Keratinocyte (primary cell): ENCODE results near the gene MEGF11. TPM values are rescaled to one million over a fixed set of nuclear protein-coding genes. Genes with fewer than 3 reads are reported as not detected.

ENCODE experiments used
- DNase-seq: peaks from one replicate; pipeline ENCODE4 v3.0.0-alpha.2; 2011; ENCODE audit warnings: low read depth, missing footprints, low spot score
- FAIRE-seq: peaks from 2 replicates; lab custom pipeline; 2011; peaks lifted over from hg19 to GRCh38; lab: Jason Lieb, UNC
- H2AFZ ChIP-seq: 2 replicates; pipeline ENCODE4 v1.6.0; 2012; ENCODE audit warnings: low read length, control low read depth, inconsistent platforms; ENCODE audit not compliant: control insufficient read depth
- H3K27ac ChIP-seq: 2 replicates; pipeline ENCODE4 v1.5.1; 2011; ENCODE audit warnings: low read length; ENCODE audit not compliant: control insufficient read depth, insufficient read depth
- H3K27me3 ChIP-seq: 3 replicates; pipeline ENCODE4 v1.6.0; 2011; ENCODE audit warnings: low read length; ENCODE audit not compliant: control insufficient read depth, insufficient read depth; ENCODE audit errors: extremely low read depth
- H3K36me3 ChIP-seq, 2 experiments: 2 replicates in 1 of 2; 3 replicates in 1 of 2; pipeline ENCODE4 v1.5.1; 2011; ENCODE audit warnings: low read length in 2 of 2, mild to moderate bottlenecking in 1 of 2; ENCODE audit not compliant: control insufficient read depth in 2 of 2, insufficient read depth in 2 of 2; ENCODE audit errors: extremely low read depth in 1 of 2
- H3K4me1 ChIP-seq: 3 replicates; pipeline ENCODE4 v1.5.1; 2011; ENCODE audit warnings: low read length; ENCODE audit not compliant: control insufficient read depth, insufficient read depth; ENCODE audit errors: extremely low read depth
- H3K4me2 ChIP-seq: 3 replicates; pipeline ENCODE4 v1.6.0; 2011; ENCODE audit warnings: low read depth, low read length; ENCODE audit not compliant: control insufficient read depth, insufficient read depth; ENCODE audit errors: extremely low read depth
- H3K4me3 ChIP-seq, 3 experiments: fragments of 200-600 bp in 1 of 3; sonication (generic) in 1 of 3; 2 replicates in 2 of 3; 3 replicates in 1 of 3; pipeline ENCODE4 v1.5.1; 2011 to 2016; ENCODE audit warnings: low read length in 3 of 3, mild to moderate bottlenecking in 3 of 3, control low read depth in 2 of 3, inconsistent platforms in 1 of 3, low read depth in 1 of 3, mixed read lengths in 1 of 3, mixed run types in 1 of 3, moderate library complexity in 1 of 3; ENCODE audit not compliant: control insufficient read depth in 2 of 3, insufficient read depth in 2 of 3; ENCODE audit errors: extremely low read depth in 1 of 3
- H3K79me2 ChIP-seq: 2 replicates; pipeline ENCODE4 v1.6.0; 2012; ENCODE audit warnings: low read length; ENCODE audit not compliant: control insufficient read depth, insufficient read depth
- H3K9ac ChIP-seq: 3 replicates; pipeline ENCODE4 v1.6.0; 2011; ENCODE audit warnings: low read length; ENCODE audit not compliant: control insufficient read depth, insufficient read depth; ENCODE audit errors: extremely low read depth
- H3K9me1 ChIP-seq: 3 replicates; pipeline ENCODE4 v1.6.0; 2011; ENCODE audit warnings: low read length; ENCODE audit not compliant: control insufficient read depth, insufficient read depth; ENCODE audit errors: extremely low read depth
- H3K9me3 ChIP-seq: 2 replicates; pipeline ENCODE4 v1.5.1; 2012; ENCODE audit warnings: low read depth, low read length; ENCODE audit not compliant: control insufficient read depth
- H4K20me1 ChIP-seq: 3 replicates; pipeline ENCODE4 v1.6.0; 2011; ENCODE audit warnings: low read length; ENCODE audit not compliant: control insufficient read depth, insufficient read depth; ENCODE audit errors: extremely low read depth
- EZH2 ChIP-seq: IDR thresholded peaks from one replicate; pipeline ENCODE4 v1.6.1; 2012; ENCODE audit warnings: inconsistent platforms, mild to moderate bottlenecking, low read length, moderate library complexity
- dilution Hi-C: fragments of 300-500 bp; cut with MboI; formaldehyde crosslinking; loops from one replicate; pipeline ENCODE4 v1.7.0; 2020; ENCODE audit warnings: low sequenced_read_pairs; ENCODE audit not compliant: extremely low pct_ligation_motif_present
- polyA plus RNA-seq, 5 experiments: library from polyadenylated mRNA; depleted of rRNA in 3 of 5; stranded (reverse) in 3 of 5; stranded (forward) in 1 of 5; unstranded in 1 of 5; fragments of >200 nt; gene quantifications; 1 replicate in 1 of 5; 2 replicates in 3 of 5; 3 replicates in 1 of 5; pipeline versions ENCODE4 v1.2.1 to v1.2.3, GENCODE V29; 2011 to 2012; ENCODE audit warnings: missing spikeins in 2 of 5, low read depth in 1 of 5, low replicate concordance in 1 of 5
- TF ChIP-seq, protein P1 (sequence below), 3 experiments: IDR thresholded peaks in 1 of 3; conservative IDR thresholded peaks in 1 of 3; optimal IDR thresholded peaks in 1 of 3; 2 replicates in 2 of 3; 3 replicates in 1 of 3; pipeline versions ENCODE3 to v1.5.1; 2011; ENCODE audit warnings: low read length in 3 of 3, mild to moderate bottlenecking in 3 of 3, moderate library complexity in 2 of 3, control low read depth in 1 of 3, inconsistent platforms in 1 of 3; ENCODE audit not compliant: insufficient read depth in 2 of 3; ENCODE audit errors: extremely low read depth in 1 of 3

The MEGF11 gene
- polyA plus RNA-seq, 1 donor (not counting 4 experiments of a cell fraction or from before 2014, with no cell fraction given), result not detected

DNA sequence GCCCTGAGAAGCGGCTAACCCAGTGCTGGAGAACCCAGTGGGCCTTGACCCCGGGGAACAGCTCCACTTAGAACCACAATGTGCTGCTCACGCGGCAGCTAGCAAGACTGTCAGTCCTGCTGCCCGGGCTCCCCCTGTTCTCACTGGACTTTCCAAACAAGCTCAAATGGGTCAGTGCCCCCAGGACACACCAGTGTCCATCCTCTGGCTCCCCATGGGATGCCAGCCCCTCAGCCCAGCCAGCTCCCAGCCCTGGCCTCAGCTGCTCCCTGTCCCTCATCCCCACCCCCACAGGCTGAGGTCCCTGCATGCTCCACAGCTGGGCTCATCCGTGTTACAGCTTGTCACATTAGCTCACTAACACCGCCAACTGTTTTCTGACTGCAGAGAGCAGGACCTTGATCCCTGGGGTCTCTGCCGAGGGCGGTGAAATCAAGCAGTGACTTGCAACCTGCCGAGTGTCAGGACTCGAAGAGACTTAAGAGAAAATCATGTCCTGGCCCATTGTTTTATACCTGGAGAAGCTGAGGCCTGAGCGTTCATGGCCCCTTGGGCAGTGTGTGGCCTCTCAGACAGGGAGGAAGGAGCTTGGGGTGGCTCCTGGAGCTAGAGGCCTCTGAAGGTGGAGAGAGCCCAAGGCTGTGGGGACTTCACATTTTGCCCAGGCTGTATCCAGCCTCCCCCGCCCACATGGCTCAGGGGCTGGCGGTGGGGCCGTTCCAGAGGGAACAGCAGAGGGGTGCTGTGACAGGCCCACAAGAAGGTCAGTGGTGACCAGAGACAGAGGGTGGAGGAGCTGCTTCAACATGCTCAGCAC is 157.5 kb downstream of the MEGF11 start:
- no peak overlapping the region for H3K27ac ChIP-seq
- no peak overlapping the region for H3K4me3 ChIP-seq
- H3K9me3 ChIP-seq, result no peaks in the 10 kb centered on the region
- no peak overlapping the region for H3K4me2 ChIP-seq
- no peaks in the 10 kb centered on the region for H3K9me1 ChIP-seq
- dilution Hi-C loops, result no loop called here
- H3K27me3 ChIP-seq, result peaks cover 9% of the 10 kb centered on the region
- no peak overlapping the region for H2AFZ ChIP-seq
- no peaks in the 10 kb centered on the region for H3K36me3 ChIP-seq
- FAIRE-seq (no peak), DNase-seq (no peak)
- no peaks in the 10 kb centered on the region for H4K20me1 ChIP-seq
- H3K79me2 ChIP-seq, result no peaks in the 10 kb centered on the region
- H3K9ac ChIP-seq, result no peak overlapping the region
- TF ChIP-seq, protein P1, sequence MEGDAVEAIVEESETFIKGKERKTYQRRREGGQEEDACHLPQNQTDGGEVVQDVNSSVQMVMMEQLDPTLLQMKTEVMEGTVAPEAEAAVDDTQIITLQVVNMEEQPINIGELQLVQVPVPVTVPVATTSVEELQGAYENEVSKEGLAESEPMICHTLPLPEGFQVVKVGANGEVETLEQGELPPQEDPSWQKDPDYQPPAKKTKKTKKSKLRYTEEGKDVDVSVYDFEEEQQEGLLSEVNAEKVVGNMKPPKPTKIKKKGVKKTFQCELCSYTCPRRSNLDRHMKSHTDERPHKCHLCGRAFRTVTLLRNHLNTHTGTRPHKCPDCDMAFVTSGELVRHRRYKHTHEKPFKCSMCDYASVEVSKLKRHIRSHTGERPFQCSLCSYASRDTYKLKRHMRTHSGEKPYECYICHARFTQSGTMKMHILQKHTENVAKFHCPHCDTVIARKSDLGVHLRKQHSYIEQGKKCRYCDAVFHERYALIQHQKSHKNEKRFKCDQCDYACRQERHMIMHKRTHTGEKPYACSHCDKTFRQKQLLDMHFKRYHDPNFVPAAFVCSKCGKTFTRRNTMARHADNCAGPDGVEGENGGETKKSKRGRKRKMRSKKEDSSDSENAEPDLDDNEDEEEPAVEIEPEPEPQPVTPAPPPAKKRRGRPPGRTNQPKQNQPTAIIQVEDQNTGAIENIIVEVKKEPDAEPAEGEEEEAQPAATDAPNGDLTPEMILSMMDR (optimal IDR thresholded peaks at IDR 0.05 in 1 of 3, IDR thresholded peaks at IDR 0.05 in 1 of 3, conservative IDR thresholded peaks at IDR 0.05 in 1 of 3; ENCODE audit: extremely low read depth in 1 of 3, insufficient read depth in 2 of 3, low read length in 3 of 3), result no peak
- no peak for TF ChIP-seq EZH2
- no peaks in the 10 kb centered on the region for H3K4me1 ChIP-seq

GRCh38 chr15:66094331-66094730 is 159.2 kb downstream of the MEGF11 start:
- Histone ChIP-seq H3K9ac (no peak overlapping the region), H3K4me2 (no peak overlapping the region), H3K4me1 (no peaks in the 10 kb centered on the region), H3K27ac (no peak overlapping the region), H3K4me3 (no peak overlapping the region), H3K9me3 (no peaks in the 10 kb centered on the region), H3K27me3 (peaks cover 9% of the 10 kb centered on the region), H2AFZ (no peak overlapping the region), H4K20me1 (no peaks in the 10 kb centered on the region), H3K36me3 (no peaks in the 10 kb centered on the region), H3K9me1 (no peaks in the 10 kb centered on the region), H3K79me2 (no peaks in the 10 kb centered on the region)
- dilution Hi-C loops, result no loop called here
- DNase-seq (no peak), FAIRE-seq (no peak)
- TF ChIP-seq, protein P1 (optimal IDR thresholded peaks at IDR 0.05 in 1 of 3, IDR thresholded peaks at IDR 0.05 in 1 of 3, conservative IDR thresholded peaks at IDR 0.05 in 1 of 3; ENCODE audit: extremely low read depth in 1 of 3, insufficient read depth in 2 of 3, low read length in 3 of 3), result no peak
- no peak for TF ChIP-seq EZH2
